HG03442 (cell line): Measurements from ENCODE around the gene GABRG3.

Source experiments
- ATAC-seq: cut with Tn5 transposase; IDR thresholded peaks from one replicate; pipeline ENCODE4 v1.9.1; 2021; ENCODE audit warnings: mild to moderate bottlenecking, moderate library complexity; ENCODE audit not compliant: unreplicated experiment

The GABRG3 gene

GRCh38 chr15:27456807-27457206 is 485.8 kb downstream of the GABRG3 start:
- no peak for ATAC-seq

GRCh38 chr15:27457766-27458165 is 486.8 kb downstream of the GABRG3 start:
- ATAC-seq, result no peak

- no peak for ATAC-seq
Measured at GRCh38 chr15:27458345-27459084, 487.5 kb downstream of the GABRG3 start.

- ATAC-seq, result no peak
Measured at GRCh38 chr15:27459836-27460235, 488.9 kb downstream of the GABRG3 start.

GRCh38 chr15:27461181-27461580 is 490.2 kb downstream of the GABRG3 start:
- ATAC-seq, result no peak

GRCh38 chr15:27463525-27464088 is 492.6 kb downstream of the GABRG3 start:
- ATAC-seq, result no peak

GRCh38 chr15:27464941-27465612 is 494.1 kb downstream of the GABRG3 start:
- no peak for ATAC-seq

GRCh38 chr15:27466758-27467157 is 495.8 kb downstream of the GABRG3 start:
- no peak for ATAC-seq

- ATAC-seq, result no peak
Measured at GRCh38 chr15:27468151-27468591, 497.2 kb downstream of the GABRG3 start.

- no peak for ATAC-seq
Measured at GRCh38 chr15:27473845-27474244, 502.9 kb downstream of the GABRG3 start.

GRCh38 chr15:27475395-27475794 is 504.4 kb downstream of the GABRG3 start:
- no peak for ATAC-seq

- ATAC-seq, result no peak
Measured at GRCh38 chr15:27479296-27480140, 508.5 kb downstream of the GABRG3 start.

- ATAC-seq, result no peak
Measured at GRCh38 chr15:27480141-27480530, 509.2 kb downstream of the GABRG3 start.

GRCh38 chr15:27480642-27481041 is 509.7 kb downstream of the GABRG3 start:
- no peak for ATAC-seq

GRCh38 chr15:27481768-27482167 is 510.8 kb downstream of the GABRG3 start:
- no peak for ATAC-seq

- ATAC-seq, result no peak
Measured at GRCh38 chr15:27482287-27482686, 511.3 kb downstream of the GABRG3 start.

GRCh38 chr15:27483124-27483523 is 512.1 kb downstream of the GABRG3 start:
- no peak for ATAC-seq

GRCh38 chr15:27485265-27485664 is 514.3 kb downstream of the GABRG3 start:
- no peak for ATAC-seq

- no peak for ATAC-seq
Measured at GRCh38 chr15:27486051-27486450, 515.1 kb downstream of the GABRG3 start.

GRCh38 chr15:27486683-27487647 is 516.0 kb downstream of the GABRG3 start:
- ATAC-seq, result no peak
